HepG2 (cell line): ENCODE results near the gene CACNA2D1. TPM values are rescaled to one million over a fixed set of nuclear protein-coding genes. Genes with fewer than 3 reads are reported as not detected.

Source experiments
- ATAC-seq: fragments of 200-7000 bp; cut with Tn5 transposase; 3 replicates; pipeline ENCODE4 v1.9.1; 2020; ENCODE audit warnings: mild to moderate bottlenecking, moderate library complexity
- BruUV-seq: library from RNA; stranded (reverse); fragments of 400-500 nt; replicated peaks from 2 replicates; lab custom pipeline; 2021; lab: Mats Ljungman, UMichigan
- CTCF ChIA-PET: fragments of 300-600 bp; formaldehyde crosslinking; extraction: SDS; loops from one replicate; lab custom pipeline; 2021; ENCODE audit warnings: low total read pairs, inconsistent platforms, low intra/inter-chr PET ratio; lab: Yijun Ruan, JAX
- POLR2A ChIA-PET: fragments of 350-600 bp; sonication (Branson Sonifier 250); formaldehyde crosslinking; loops from one replicate; lab custom pipeline; 2020; ENCODE audit warnings: antibody characterized with exemption, inconsistent platforms; lab: Yijun Ruan, JAX
- DNase-seq: peaks from one replicate; pipeline ENCODE4 v3.0.0-alpha.2; 2015; ENCODE audit warnings: low spot score
- FAIRE-seq: peaks from 3 replicates; lab custom pipeline; 2011; peaks lifted over from hg19 to GRCh38; lab: Jason Lieb, UNC
- H2AFZ ChIP-seq: one replicate; pipeline ENCODE4 v1.6.1; 2011; ENCODE audit warnings: low read length, inconsistent platforms
- H3K27ac ChIP-seq: fragments of 300-600 bp; 3 replicates; pipeline ENCODE4 v1.8.0; 2011; ENCODE audit warnings: mixed run types, mild to moderate bottlenecking, mixed read lengths, low read length, inconsistent platforms; ENCODE audit not compliant: insufficient read depth; ENCODE audit errors: extremely low read length
- H3K27me3 ChIP-seq, 2 experiments: fragments of 200-600 bp in 1 of 2; 2 replicates in 1 of 2; 3 replicates in 1 of 2; pipeline versions ENCODE4 v1.6.0 to v1.8.0; 2011; ENCODE audit warnings: low read length in 2 of 2, mild to moderate bottlenecking in 2 of 2, moderate library complexity in 2 of 2, inconsistent platforms in 1 of 2; ENCODE audit not compliant: insufficient read depth in 2 of 2, control insufficient read depth in 1 of 2
- H3K36me3 ChIP-seq, 2 experiments: fragments of 200-600 bp in 1 of 2; replicated peaks in 1 of 2; 2 replicates in 1 of 2; 3 replicates in 1 of 2; pipeline versions ENCODE4 v1.5.1 to v1.8.0; 2011; ENCODE audit warnings: low read length in 2 of 2, inconsistent platforms in 1 of 2; ENCODE audit not compliant: insufficient read depth in 2 of 2, control insufficient read depth in 1 of 2
- H3K4me1 ChIP-seq: 2 replicates; pipeline ENCODE4 v1.5.1; 2012; ENCODE audit warnings: low read length, inconsistent platforms; ENCODE audit not compliant: insufficient read depth
- H3K4me2 ChIP-seq: 2 replicates; pipeline ENCODE4 v1.6.0; 2011; ENCODE audit warnings: low read depth, low read length, inconsistent platforms
- H3K4me3 ChIP-seq, 3 experiments: fragments of 200-600 bp in 1 of 3; sonication (generic), shearing (Covaris generic) in 1 of 3; replicated peaks in 1 of 3; 2 replicates each; pipeline ENCODE4 v1.5.1; 2011 to 2016; ENCODE audit warnings: low read length in 3 of 3, inconsistent platforms in 2 of 3, low read depth in 2 of 3, mild to moderate bottlenecking in 2 of 3, control low read depth in 1 of 3, mixed read lengths in 1 of 3; ENCODE audit not compliant: insufficient read depth in 1 of 3
- H3K79me2 ChIP-seq: one replicate; pipeline ENCODE4 v1.6.1; 2011; ENCODE audit warnings: low read length, inconsistent platforms; ENCODE audit not compliant: insufficient read depth
- H3K9ac ChIP-seq: 2 replicates; pipeline ENCODE4 v1.6.0; 2011; ENCODE audit warnings: mild to moderate bottlenecking, low read depth, low read length, inconsistent platforms; ENCODE audit not compliant: insufficient read depth
- H3K9me3 ChIP-seq: 2 replicates; pipeline ENCODE4 v1.5.1; 2012; ENCODE audit warnings: mild to moderate bottlenecking, low read length
- H4K20me1 ChIP-seq: 2 replicates; pipeline ENCODE4 v1.6.0; 2011; ENCODE audit warnings: inconsistent platforms, mild to moderate bottlenecking, low read length, moderate library complexity; ENCODE audit not compliant: insufficient read depth
- MAX ChIP-seq: IDR thresholded peaks from 2 replicates; pipeline ENCODE4 v1.6.1; 2012; ENCODE audit warnings: inconsistent platforms
- RFX3 ChIP-seq: IDR thresholded peaks from 2 replicates; pipeline ENCODE4 v1.6.1; 2016; ENCODE audit warnings: missing biosample characterization, missing genetic modification reagents
- SALL2 ChIP-seq: sonication (generic); formaldehyde crosslinking; IDR thresholded peaks from 2 replicates; pipeline ENCODE4 v1.8.1; 2023; ENCODE audit warnings: mild to moderate bottlenecking, missing genetic modification reagents, inconsistent platforms
- SP1 ChIP-seq, 2 experiments: fragments of 450-650 bp in 1 of 2; sonication (generic) in 1 of 2; formaldehyde crosslinking in 1 of 2; IDR thresholded peaks; 2 replicates each; pipeline versions ENCODE4 v1.4.0 to v1.6.1; 2016 to 2020; ENCODE audit warnings: missing genetic modification reagents in 1 of 2
- YEATS2 ChIP-seq: sonication (generic); formaldehyde crosslinking; IDR thresholded peaks from 2 replicates; pipeline ENCODE4 v1.4.0; 2020; ENCODE audit warnings: missing genetic modification reagents, borderline replicate concordance
- ZNF558 ChIP-seq: sonication (generic); formaldehyde crosslinking; IDR thresholded peaks from 2 replicates; pipeline ENCODE4 v1.9.0; 2022; ENCODE audit warnings: mild to moderate bottlenecking, missing genetic modification reagents, borderline replicate concordance
- WGBS: methylation state at CpG from one replicate; pipeline ENCODE4 v1.1.6; 2017; ENCODE audit warnings: low lambda C conversion rate; 5-methylcytosine and 5-hydroxymethylcytosine counted together
- in situ Hi-C: cut with HindIII; loops from 2 replicates; pipeline ENCODE4 v1.10.0; 2017; ENCODE audit warnings: low pct_unique_long_range_greater_than_20kb; ENCODE audit not compliant: extremely low pct_ligation_motif_present
- intact Hi-C: fragments of 100-400 bp; cut with micrococcal nuclease; formaldehyde crosslinking; loops from one replicate; pipeline ENCODE4 v1.10.0; 2022; ENCODE audit not compliant: unreplicated experiment
- polyA plus RNA-seq, 8 experiments: library from polyadenylated mRNA; depleted of rRNA in 3 of 8; stranded (reverse) in 7 of 8; unstranded in 1 of 8; fragments of >200 nt; fragmentation: Illumina TruSeq in 4 of 8; extraction: Trizol in 4 of 8; gene quantifications; 2 replicates each; pipeline versions ENCODE4 v1.2.1 to v1.2.3, GENCODE V29; 2011 to 2016; ENCODE audit warnings: low read depth in 4 of 8, missing spikeins in 1 of 8, mixed read lengths in 1 of 8; ENCODE audit not compliant: insufficient read depth in 1 of 8
- total RNA-seq, 5 experiments: library from RNA; depleted of rRNA; stranded (reverse); fragments of >200 nt; fragmentation: Illumina TruSeq; extraction: Trizol; gene quantifications; 2 replicates each; pipeline ENCODE4 v1.2.3, GENCODE V29; 2016; ENCODE audit warnings: low read depth in 1 of 5
- TF ChIP-seq, protein P1 (sequence below): sonication (generic); formaldehyde crosslinking; IDR thresholded peaks from 2 replicates; pipeline ENCODE4 v1.5.0; 2020; ENCODE audit warnings: missing genetic modification reagents
- TF ChIP-seq, protein P2 (sequence below): sonication (generic); formaldehyde crosslinking; IDR thresholded peaks from 2 replicates; pipeline ENCODE4 v1.4.0; 2020; ENCODE audit warnings: mild to moderate bottlenecking, missing genetic modification reagents
- TF ChIP-seq, protein P3 (sequence below): sonication (generic); formaldehyde crosslinking; IDR thresholded peaks from 2 replicates; pipeline ENCODE4 v1.5.0; 2020; ENCODE audit warnings: mild to moderate bottlenecking, missing genetic modification reagents, moderate library complexity

CACNA2D1 gene
- total and polyA plus RNA-seq, 2 of the 13 experiments (the other 11 are each of a cell fraction or from before 2014, with no cell fraction given), result not detected

DNA sequence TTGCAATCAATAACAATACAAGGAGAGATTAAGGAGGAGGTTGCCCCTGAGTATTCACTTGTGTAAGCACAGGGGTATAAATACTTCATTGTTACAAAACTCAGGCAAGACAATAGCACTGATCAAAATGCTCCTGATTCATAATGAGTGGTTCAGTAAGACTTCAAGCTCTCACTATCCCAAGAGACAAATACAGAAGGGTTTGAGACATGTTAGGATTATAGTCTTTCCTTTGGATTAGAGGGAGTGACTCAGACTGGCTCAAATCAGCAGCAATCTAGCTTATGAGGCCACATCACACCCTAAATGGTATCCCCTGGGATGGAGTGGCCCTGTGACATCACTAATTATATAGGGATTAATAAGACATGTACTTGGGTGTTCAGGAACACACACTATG lies 506.5 kb downstream of the CACNA2D1 start (continued):
- TF ChIP-seq, protein P1, sequence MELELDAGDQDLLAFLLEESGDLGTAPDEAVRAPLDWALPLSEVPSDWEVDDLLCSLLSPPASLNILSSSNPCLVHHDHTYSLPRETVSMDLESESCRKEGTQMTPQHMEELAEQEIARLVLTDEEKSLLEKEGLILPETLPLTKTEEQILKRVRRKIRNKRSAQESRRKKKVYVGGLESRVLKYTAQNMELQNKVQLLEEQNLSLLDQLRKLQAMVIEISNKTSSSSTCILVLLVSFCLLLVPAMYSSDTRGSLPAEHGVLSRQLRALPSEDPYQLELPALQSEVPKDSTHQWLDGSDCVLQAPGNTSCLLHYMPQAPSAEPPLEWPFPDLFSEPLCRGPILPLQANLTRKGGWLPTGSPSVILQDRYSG, result no peak

GRCh38 chr7:81934596-81935301 lies 508.8 kb downstream of the CACNA2D1 start:
- BruUV-seq, result no TSS peak
- in situ Hi-C loops, result no loop called here
- ATAC-seq, result no peak
- Histone ChIP-seq H3K9me3 (no peaks in the 10 kb centered on the region), H3K4me2 (no peak overlapping the region)
- WGBS, result 1% methylated on average over 6 of the region's 6 CpGs
- CTCF ChIA-PET, result no interaction called here
- no peak for TF ChIP-seq SP1 (IDR thresholded peaks at IDR 0.05)
- no peak for TF ChIP-seq SP1 (CRISPR knock-in tag; IDR thresholded peaks at IDR 0.05)
- TF ChIP-seq, protein P2, sequence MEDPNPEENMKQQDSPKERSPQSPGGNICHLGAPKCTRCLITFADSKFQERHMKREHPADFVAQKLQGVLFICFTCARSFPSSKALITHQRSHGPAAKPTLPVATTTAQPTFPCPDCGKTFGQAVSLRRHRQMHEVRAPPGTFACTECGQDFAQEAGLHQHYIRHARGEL (CRISPR knock-in tag), result no peak
- no peak for TF ChIP-seq YEATS2 (CRISPR knock-in tag)
- TF ChIP-seq, all 625 proteins: peak for 0
- FAIRE-seq, result no peak
- intact Hi-C loops, result no loop called here
- H3K4me3 ChIP-seq, result no peak overlapping the region
- no peak overlapping the region for H3K9ac ChIP-seq
- H3K79me2 ChIP-seq, result no peaks in the 10 kb centered on the region
- H3K36me3 ChIP-seq, result no peaks in the 10 kb centered on the region
- no peaks in the 10 kb centered on the region for H4K20me1 ChIP-seq
- no peaks in the 10 kb centered on the region for H3K4me1 ChIP-seq
- POLR2A ChIA-PET, result no interaction called here
- DNase-seq, result no peak
- no peak overlapping the region for H3K27ac ChIP-seq
- H3K27me3 ChIP-seq, result no peaks in the 10 kb centered on the region
- no peak overlapping the region for H2AFZ ChIP-seq

- no peak overlapping the region for H3K4me3 ChIP-seq
- intact Hi-C loops (no loop called here), in situ Hi-C loops (no loop called here)
- ATAC-seq (no peak), FAIRE-seq (no peak), DNase-seq (no peak)
- WGBS, result 0% methylated on average over 2 of the region's 2 CpGs
- no peak overlapping the region for H2AFZ ChIP-seq
- H3K9ac ChIP-seq, result no peak overlapping the region
- no peak overlapping the region for H3K4me2 ChIP-seq
- H3K27ac ChIP-seq, result no peak overlapping the region
- ChIA-PET CTCF (no interaction called here), POLR2A (no interaction called here)
- H3K9me3 ChIP-seq, result no peaks in the 10 kb centered on the region
- H3K4me1 ChIP-seq, result no peaks in the 10 kb centered on the region
- TF ChIP-seq, protein P3, sequence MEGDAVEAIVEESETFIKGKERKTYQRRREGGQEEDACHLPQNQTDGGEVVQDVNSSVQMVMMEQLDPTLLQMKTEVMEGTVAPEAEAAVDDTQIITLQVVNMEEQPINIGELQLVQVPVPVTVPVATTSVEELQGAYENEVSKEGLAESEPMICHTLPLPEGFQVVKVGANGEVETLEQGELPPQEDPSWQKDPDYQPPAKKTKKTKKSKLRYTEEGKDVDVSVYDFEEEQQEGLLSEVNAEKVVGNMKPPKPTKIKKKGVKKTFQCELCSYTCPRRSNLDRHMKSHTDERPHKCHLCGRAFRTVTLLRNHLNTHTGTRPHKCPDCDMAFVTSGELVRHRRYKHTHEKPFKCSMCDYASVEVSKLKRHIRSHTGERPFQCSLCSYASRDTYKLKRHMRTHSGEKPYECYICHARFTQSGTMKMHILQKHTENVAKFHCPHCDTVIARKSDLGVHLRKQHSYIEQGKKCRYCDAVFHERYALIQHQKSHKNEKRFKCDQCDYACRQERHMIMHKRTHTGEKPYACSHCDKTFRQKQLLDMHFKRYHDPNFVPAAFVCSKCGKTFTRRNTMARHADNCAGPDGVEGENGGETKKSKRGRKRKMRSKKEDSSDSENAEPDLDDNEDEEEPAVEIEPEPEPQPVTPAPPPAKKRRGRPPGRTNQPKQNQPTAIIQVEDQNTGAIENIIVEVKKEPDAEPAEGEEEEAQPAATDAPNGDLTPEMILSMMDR (CRISPR knock-in tag), result no peak
- TF ChIP-seq ZNF558 (no peak), SALL2 (no peak), RFX3 (CRISPR knock-in tag) (no peak), MAX (no peak)
- no TSS peak for BruUV-seq
- H4K20me1 ChIP-seq, result no peaks in the 10 kb centered on the region
- no peaks in the 10 kb centered on the region for H3K36me3 ChIP-seq
- H3K79me2 ChIP-seq, result no peaks in the 10 kb centered on the region
- no peaks in the 10 kb centered on the region for H3K27me3 ChIP-seq
Measured at GRCh38 chr7:81932936-81933335, 510.6 kb downstream of the CACNA2D1 start.
